B cell (primary cell): ENCODE data around the gene TEX11. TPM values are rescaled to one million over a fixed set of nuclear protein-coding genes. Genes with fewer than 3 reads are reported as not detected.

ENCODE experiments used
- ATAC-seq: fragments of 200-7000 bp; cut with Tn5 transposase; one replicate; pipeline ENCODE4 v1.10.0; 2021; ENCODE audit warnings: low read depth, mild to moderate bottlenecking, moderate number of reproducible peaks, moderate library complexity
- CTCF ChIA-PET: fragments of 350-600 bp; sonication (Branson Sonifier 250); formaldehyde crosslinking; loops from one replicate; lab custom pipeline; 2021; ENCODE audit warnings: antibody characterized with exemption, inconsistent platforms; lab: Charles Lee
- POLR2A ChIA-PET: fragments of 350-600 bp; sonication (Branson Sonifier 250); formaldehyde crosslinking; loops from one replicate; lab custom pipeline; 2021; ENCODE audit warnings: antibody characterized with exemption; lab: Charles Lee
- DNase-seq: peaks from one replicate; pipeline ENCODE4 v3.0.0; 2013
- H2AFZ ChIP-seq: 2 replicates; pipeline ENCODE4 v1.6.1; 2012; ENCODE audit warnings: mild to moderate bottlenecking, low read depth, low read length; ENCODE audit not compliant: insufficient read depth, poor library complexity, severe bottlenecking
- H3K27ac ChIP-seq, 2 donors: 1 replicate in 1 of 2; 2 replicates in 1 of 2; pipeline ENCODE4 v1.5.1; 2012 to 2013; ENCODE audit warnings: low read length in 2 of 2, mild to moderate bottlenecking in 2 of 2, moderate library complexity in 1 of 2
- H3K27me3 ChIP-seq, 4 experiments: fragments of 200-600 bp in 1 of 4; sonication (generic) in 1 of 4; replicated peaks in 1 of 4; 1 replicate in 2 of 4; 2 replicates in 2 of 4; pipeline versions ENCODE4 v1.6.1 to v1.7.0; 2013 to 2016; ENCODE audit warnings: low read length in 3 of 4, mild to moderate bottlenecking in 2 of 4, mixed read lengths in 1 of 4, moderate library complexity in 1 of 4; ENCODE audit not compliant: insufficient read depth in 4 of 4, control insufficient read depth in 3 of 4; ENCODE audit errors: control extremely low read depth in 1 of 4
- H3K36me3 ChIP-seq, 2 experiments: replicated peaks in 1 of 2; 1 replicate in 1 of 2; 2 replicates in 1 of 2; pipeline versions ENCODE4 v1.6.1 to v1.7.1; 2013; ENCODE audit warnings: low read length in 1 of 2; ENCODE audit not compliant: insufficient read depth in 2 of 2, control insufficient read depth in 1 of 2; ENCODE audit errors: control extremely low read depth in 1 of 2, extremely low read depth in 1 of 2
- H3K4me1 ChIP-seq, 2 donors: fragments of 200-600 bp in 1 of 2; sonication (generic) in 1 of 2; 1 replicate in 1 of 2; 2 replicates in 1 of 2; pipeline versions ENCODE4 v1.5.1 to v1.6.1; 2013 to 2017; ENCODE audit warnings: low read length in 2 of 2; ENCODE audit not compliant: control insufficient read depth in 2 of 2, insufficient read depth in 2 of 2
- H3K4me2 ChIP-seq: replicated peaks from 2 replicates; pipeline ENCODE3; 2012; ENCODE audit warnings: mild to moderate bottlenecking, low read depth, low read length; ENCODE audit not compliant: poor library complexity, severe bottlenecking
- H3K4me3 ChIP-seq, 5 experiments: fragments of 200-600 bp in 1 of 5; sonication (generic) in 1 of 5; 1 replicate in 3 of 5; 2 replicates in 2 of 5; pipeline versions ENCODE4 v1.5.1 to v1.7.0; 2011 to 2016; ENCODE audit warnings: low read length in 4 of 5, mild to moderate bottlenecking in 4 of 5, low read depth in 2 of 5, control low read depth in 1 of 5, moderate library complexity in 1 of 5; ENCODE audit not compliant: insufficient read depth in 1 of 5; ENCODE audit errors: control extremely low read depth in 1 of 5, extremely low read depth in 1 of 5
- H3K79me2 ChIP-seq: fragments of 200-600 bp; sonication (generic); one replicate; pipeline ENCODE4 v1.6.0; 2016; ENCODE audit warnings: low read length; ENCODE audit not compliant: control insufficient read depth, insufficient read depth
- H3K9ac ChIP-seq: fragments of 200-600 bp; sonication (generic); 2 replicates; pipeline ENCODE4 v1.6.1; 2017; ENCODE audit warnings: mild to moderate bottlenecking, low read length, moderate library complexity
- H3K9me3 ChIP-seq, 3 donors: one replicate each; pipeline versions ENCODE4 v1.6.1 to v1.7.1; 2013; ENCODE audit warnings: low read length in 2 of 3; ENCODE audit not compliant: control insufficient read depth in 2 of 3, insufficient read depth in 1 of 3; ENCODE audit errors: control extremely low read depth in 1 of 3
- H4K20me1 ChIP-seq: 2 replicates; pipeline ENCODE4 v1.6.0; 2012; ENCODE audit warnings: mild to moderate bottlenecking, low read length; ENCODE audit not compliant: insufficient read depth, control insufficient read depth, poor library complexity, severe bottlenecking
- H3K27ac Mint-ChIP-seq: one replicate; pipeline ENCODE4 v1.8.0; 2021; ENCODE audit warnings: mixed read lengths
- H3K27me3 Mint-ChIP-seq: one replicate; pipeline ENCODE4 v1.8.0; 2021; ENCODE audit warnings: mixed read lengths
- H3K4me1 Mint-ChIP-seq: one replicate; pipeline ENCODE4 v1.8.0; 2021; ENCODE audit warnings: mixed read lengths
- H3K4me3 Mint-ChIP-seq: one replicate; pipeline ENCODE4 v1.8.0; 2021; ENCODE audit warnings: mixed read lengths
- H3K9me3 Mint-ChIP-seq: one replicate; pipeline ENCODE4 v1.8.0; 2022; ENCODE audit warnings: mixed read lengths; ENCODE audit not compliant: insufficient read depth
- CTCF ChIP-seq: fragments of 200-600 bp; IDR thresholded peaks from one replicate; pipeline ENCODE4 v1.8.0; 2022; ENCODE audit warnings: antibody characterized with exemption, mild to moderate bottlenecking
- EZH2 ChIP-seq: IDR thresholded peaks from 2 replicates; pipeline ENCODE4 v1.6.1; 2012; ENCODE audit warnings: borderline replicate concordance, low read depth, mild to moderate bottlenecking, moderate library complexity, low read length; ENCODE audit not compliant: insufficient read depth, poor library complexity, severe bottlenecking
- WGBS: methylation state at CpG from one replicate; pipeline ENCODE4 v1.1.5; 2013; ENCODE audit warnings: missing lambda C conversion rate; ENCODE audit not compliant: insufficient coverage; 5-methylcytosine and 5-hydroxymethylcytosine counted together
- intact Hi-C: fragments of 100-400 bp; cut with micrococcal nuclease; formaldehyde crosslinking; loops from one replicate; pipeline ENCODE4 v1.10.0; 2022
- polyA plus RNA-seq: library from polyadenylated mRNA; depleted of rRNA; stranded (reverse); fragments of >200 nt; gene quantifications from 2 replicates; pipeline ENCODE4 v1.2.3, GENCODE V29; 2012
- total RNA-seq, 2 donors: library from RNA; stranded (reverse); fragments of 120-200 nt in 1 of 2; gene quantifications; 1 replicate in 1 of 2; 2 replicates in 1 of 2; pipeline versions ENCODE4 v1.2.3 to v1.2.4, GENCODE V29; 2013 to 2022

TEX11 gene
- total and polyA plus RNA-seq, 2 donors (not counting 1 experiment from before 2014, with no cell fraction given), result not detected

- Mint-ChIP-seq H3K4me1 (no peaks in the 10 kb centered on the region), H3K9me3 (no peaks in the 10 kb centered on the region), H3K27ac (no peak overlapping the region), H3K4me3 (no peak overlapping the region), H3K27me3 (no peaks in the 10 kb centered on the region)
- Histone ChIP-seq H3K27ac (no peak overlapping the region), H3K79me2 (no peaks in the 10 kb centered on the region), H3K9me3 (peaks cover 0 to under 1% (median 0%) of the 10 kb centered on the region in 3 donors), H3K36me3 (no peaks in the 10 kb centered on the region), H3K4me1 (no peaks in the 10 kb centered on the region), H3K9ac (no peak overlapping the region), H2AFZ (no peak overlapping the region), H4K20me1 (no peaks in the 10 kb centered on the region), H3K4me3 (no peak overlapping the region), H3K4me2 (no peak overlapping the region), H3K27me3 (no peaks in the 10 kb centered on the region)
- intact Hi-C loops, result no loop called here
- ChIA-PET POLR2A (no interaction called here), CTCF (no interaction called here)
- WGBS, result no CpG with 5 or more reads among the region's 5 CpGs
- ATAC-seq (no peak), DNase-seq (no peak)
- no peak for TF ChIP-seq EZH2
- TF ChIP-seq CTCF, result no peak
These were observed 353.6 kb downstream of the TEX11 start for GRCh38 chrX:70554948-70555347.

GRCh38 chrX:70554523-70554922 lies 354.0 kb downstream of the TEX11 start:
- CTCF ChIA-PET, result no interaction called here
- intact Hi-C loops, result no loop called here
- H3K4me1 Mint-ChIP-seq, result no peaks in the 10 kb centered on the region
- no peaks in the 10 kb centered on the region for H3K9me3 Mint-ChIP-seq
- no CpG with 5 or more reads among the region's 2 CpGs for WGBS
- H3K4me3 Mint-ChIP-seq, result no peak overlapping the region
- ATAC-seq (no peak), DNase-seq (no peak)
- Histone ChIP-seq H3K4me2 (no peak overlapping the region), H3K9me3 (no peaks in the 10 kb centered on the region), H3K27ac (no peak overlapping the region), H2AFZ (no peak overlapping the region), H3K4me3 (no peak overlapping the region), H3K79me2 (no peaks in the 10 kb centered on the region), H3K27me3 (no peaks in the 10 kb centered on the region), H3K36me3 (no peaks in the 10 kb centered on the region), H3K4me1 (no peaks in the 10 kb centered on the region), H4K20me1 (no peaks in the 10 kb centered on the region), H3K9ac (no peak overlapping the region)
- no peak overlapping the region for H3K27ac Mint-ChIP-seq
- POLR2A ChIA-PET, result no interaction called here
- no peak for TF ChIP-seq CTCF
- no peak for TF ChIP-seq EZH2
- no peaks in the 10 kb centered on the region for H3K27me3 Mint-ChIP-seq
